Measurements from ENCODE around the gene GHRH.

GHRH gene

DNA sequence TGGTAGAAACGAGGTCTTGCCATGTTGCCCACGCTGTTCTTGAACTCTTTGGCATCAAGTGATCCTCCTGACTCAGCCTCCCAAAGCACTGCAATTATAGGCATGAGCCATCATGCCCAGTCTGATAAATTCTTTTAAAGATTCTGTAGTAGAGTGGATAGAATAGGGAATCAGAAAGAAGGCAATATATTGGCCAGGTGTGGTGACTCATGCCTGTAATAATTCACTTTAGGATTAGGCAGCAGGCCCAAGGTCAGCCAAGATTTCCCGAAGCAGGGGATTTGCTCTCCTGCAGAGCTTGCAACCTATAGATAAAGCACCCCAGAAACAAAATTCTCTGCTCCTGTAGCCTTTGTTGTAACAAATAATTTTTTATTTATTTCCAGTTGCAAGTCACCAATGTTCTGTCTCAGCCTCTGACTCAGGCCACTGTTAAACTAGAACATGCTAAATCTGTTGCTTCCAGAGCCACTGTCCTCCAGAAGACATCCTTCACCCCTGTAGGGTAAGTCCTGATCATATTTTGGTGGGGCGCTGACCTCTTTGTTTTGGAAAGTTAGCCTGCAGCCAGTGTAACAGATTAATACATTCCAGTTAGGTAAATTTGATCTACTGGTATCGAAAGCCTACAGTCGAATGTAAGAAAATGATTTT lies 51.8 kb downstream of the GHRH start:
- TF ChIP-seq, protein P1, sequence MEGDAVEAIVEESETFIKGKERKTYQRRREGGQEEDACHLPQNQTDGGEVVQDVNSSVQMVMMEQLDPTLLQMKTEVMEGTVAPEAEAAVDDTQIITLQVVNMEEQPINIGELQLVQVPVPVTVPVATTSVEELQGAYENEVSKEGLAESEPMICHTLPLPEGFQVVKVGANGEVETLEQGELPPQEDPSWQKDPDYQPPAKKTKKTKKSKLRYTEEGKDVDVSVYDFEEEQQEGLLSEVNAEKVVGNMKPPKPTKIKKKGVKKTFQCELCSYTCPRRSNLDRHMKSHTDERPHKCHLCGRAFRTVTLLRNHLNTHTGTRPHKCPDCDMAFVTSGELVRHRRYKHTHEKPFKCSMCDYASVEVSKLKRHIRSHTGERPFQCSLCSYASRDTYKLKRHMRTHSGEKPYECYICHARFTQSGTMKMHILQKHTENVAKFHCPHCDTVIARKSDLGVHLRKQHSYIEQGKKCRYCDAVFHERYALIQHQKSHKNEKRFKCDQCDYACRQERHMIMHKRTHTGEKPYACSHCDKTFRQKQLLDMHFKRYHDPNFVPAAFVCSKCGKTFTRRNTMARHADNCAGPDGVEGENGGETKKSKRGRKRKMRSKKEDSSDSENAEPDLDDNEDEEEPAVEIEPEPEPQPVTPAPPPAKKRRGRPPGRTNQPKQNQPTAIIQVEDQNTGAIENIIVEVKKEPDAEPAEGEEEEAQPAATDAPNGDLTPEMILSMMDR (IDR thresholded peaks at IDR 0.05): no peak

DNA sequence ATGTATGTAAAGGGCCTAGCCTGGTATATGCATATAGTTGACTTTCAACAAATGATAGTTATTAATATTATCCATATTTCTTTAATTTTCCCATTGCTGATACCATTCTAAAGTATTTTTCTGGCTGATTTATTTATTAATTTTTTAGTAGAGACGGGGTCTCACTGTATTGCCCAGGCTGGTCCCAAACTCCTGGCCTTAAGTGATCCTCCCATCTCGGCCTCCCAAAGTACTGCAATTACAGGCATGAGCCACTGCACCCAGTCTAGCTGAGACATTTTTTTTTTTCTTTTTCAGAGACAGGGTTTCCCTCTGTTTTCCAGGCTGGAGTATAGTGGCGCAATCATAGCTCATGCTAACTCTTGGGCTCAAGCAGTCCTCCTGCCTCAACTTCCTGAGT lies 52.4 kb downstream of the GHRH start:
- TF ChIP-seq, protein P1 (IDR thresholded peaks at IDR 0.05): no peak

- TF ChIP-seq, protein P1 (IDR thresholded peaks at IDR 0.05): no peak
Measured at GRCh38 chr20:37207171-37207570, 54.4 kb downstream of the GHRH start.

GRCh38 chr20:37205794-37206193 lies 55.8 kb downstream of the GHRH start:
- TF ChIP-seq, protein P1 (IDR thresholded peaks at IDR 0.05): no peak

DNA sequence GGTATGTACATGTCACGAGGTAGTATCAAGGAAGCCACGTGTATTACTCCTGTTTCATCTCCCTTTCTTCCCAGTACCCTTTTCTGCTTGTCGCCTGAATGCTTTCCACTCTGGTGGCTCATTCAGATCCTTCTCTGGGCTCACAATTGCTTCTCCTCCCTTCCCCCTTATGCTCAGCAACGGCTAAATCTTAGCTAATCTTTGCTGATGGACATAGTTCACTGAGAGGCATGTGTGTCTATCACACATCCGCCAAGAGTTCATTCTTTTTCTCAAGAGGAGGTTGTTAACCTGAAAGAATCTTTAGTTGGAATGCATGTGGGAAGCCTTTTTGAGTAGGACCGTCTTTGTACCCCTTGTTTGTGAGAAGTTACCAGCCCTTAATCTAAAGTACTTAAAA lies 56.5 kb downstream of the GHRH start:
- TF ChIP-seq, protein P1 (IDR thresholded peaks at IDR 0.05): no peak

DNA sequence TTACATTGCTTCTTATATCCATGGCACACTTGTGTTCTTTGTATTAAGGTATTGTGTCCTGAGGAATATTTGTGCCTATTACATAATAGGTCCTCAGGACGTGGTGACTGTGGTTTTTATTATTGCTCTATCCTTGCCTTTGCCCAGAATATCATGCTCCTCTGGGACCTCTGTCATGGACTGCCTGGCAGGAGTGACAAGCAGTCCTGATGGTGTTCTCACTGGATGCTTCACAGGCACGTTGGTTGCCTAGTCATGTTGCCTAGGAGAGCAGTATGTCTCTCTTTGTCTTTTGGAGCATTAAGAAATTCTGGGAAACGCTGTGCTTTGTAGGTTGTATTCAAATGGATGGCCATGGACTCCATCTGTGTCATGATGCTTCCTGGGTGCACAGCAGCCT lies 57.6 kb downstream of the GHRH start:
- TF ChIP-seq, protein P1 (IDR thresholded peaks at IDR 0.05): no peak

GRCh38 chr20:37202267-37202943 lies 59.2 kb downstream of the GHRH start:
- TF ChIP-seq, protein P1 (IDR thresholded peaks at IDR 0.05): peak; percentile 84

Measured in LNCAP (cell line).